ENCODE measurements around the gene TSPAN18. TPM values are rescaled to one million over a fixed set of nuclear protein-coding genes. Genes with fewer than 3 reads are reported as not detected.

The TSPAN18 gene
- total and polyA plus RNA-seq, 7 donors = 5.2 to 21.7 (median 8.0) TPM

GRCh38 chr11:44811841-44812448 is 85.2 kb downstream of the TSPAN18 start:
- intact Hi-C loops (cut with DNase I) = no loop called here
- TF ChIP-seq, protein P1, sequence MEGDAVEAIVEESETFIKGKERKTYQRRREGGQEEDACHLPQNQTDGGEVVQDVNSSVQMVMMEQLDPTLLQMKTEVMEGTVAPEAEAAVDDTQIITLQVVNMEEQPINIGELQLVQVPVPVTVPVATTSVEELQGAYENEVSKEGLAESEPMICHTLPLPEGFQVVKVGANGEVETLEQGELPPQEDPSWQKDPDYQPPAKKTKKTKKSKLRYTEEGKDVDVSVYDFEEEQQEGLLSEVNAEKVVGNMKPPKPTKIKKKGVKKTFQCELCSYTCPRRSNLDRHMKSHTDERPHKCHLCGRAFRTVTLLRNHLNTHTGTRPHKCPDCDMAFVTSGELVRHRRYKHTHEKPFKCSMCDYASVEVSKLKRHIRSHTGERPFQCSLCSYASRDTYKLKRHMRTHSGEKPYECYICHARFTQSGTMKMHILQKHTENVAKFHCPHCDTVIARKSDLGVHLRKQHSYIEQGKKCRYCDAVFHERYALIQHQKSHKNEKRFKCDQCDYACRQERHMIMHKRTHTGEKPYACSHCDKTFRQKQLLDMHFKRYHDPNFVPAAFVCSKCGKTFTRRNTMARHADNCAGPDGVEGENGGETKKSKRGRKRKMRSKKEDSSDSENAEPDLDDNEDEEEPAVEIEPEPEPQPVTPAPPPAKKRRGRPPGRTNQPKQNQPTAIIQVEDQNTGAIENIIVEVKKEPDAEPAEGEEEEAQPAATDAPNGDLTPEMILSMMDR (IDR thresholded peaks at IDR 0.05) = no peak
- peaks cover 0 to 4% (median 0%) of the 10 kb centered on the region in 3 donors for H3K27me3 ChIP-seq (ENCODE audit: insufficient read depth in 3 of 3, low read length in 2 of 3)
- WGBS, 3 donors = 59 to 66% (median 62%) methylated on average over 6 of the region's 6 CpGs
- no peak overlapping the region for H3K4me3 ChIP-seq
- no peak overlapping the region for H3K27ac ChIP-seq
- no peaks in the 10 kb centered on the region for H3K36me3 ChIP-seq (ENCODE audit: insufficient read depth in 1 of 2, low read depth in 1 of 2)
- H3K9me3 ChIP-seq = no peaks in the 10 kb centered on the region
- DNase-seq = no peak
- no peaks in the 10 kb centered on the region for H3K4me1 ChIP-seq
- no peak for ATAC-seq

DNA sequence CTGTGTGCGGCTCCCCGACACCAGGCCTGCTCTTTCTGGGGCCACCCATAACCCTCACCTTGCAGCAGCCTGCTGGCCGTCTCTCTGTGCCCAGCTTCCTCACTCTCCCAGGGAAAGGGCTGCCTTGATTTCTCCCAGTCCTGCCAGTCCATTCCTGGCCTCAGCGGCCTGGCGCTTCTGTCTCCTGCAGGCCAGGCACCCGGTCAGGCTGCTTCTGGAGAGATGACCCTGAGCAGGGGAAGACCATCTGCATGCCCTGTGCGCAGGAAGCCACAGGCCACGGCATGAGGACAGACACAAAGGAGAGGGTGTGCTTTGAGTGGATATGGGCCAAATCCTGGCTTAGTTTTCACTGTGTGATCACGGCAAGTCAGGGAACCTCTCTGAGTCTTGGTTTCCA is 86.2 kb downstream of the TSPAN18 start:
- H3K4me1 ChIP-seq = no peaks in the 10 kb centered on the region
- TF ChIP-seq, protein P1 (IDR thresholded peaks at IDR 0.05) = no peak
- ATAC-seq = no peak

GRCh38 chr11:44813401-44813800 is 86.6 kb downstream of the TSPAN18 start:
- Histone ChIP-seq H3K4me1 (no peaks in the 10 kb centered on the region), H3K27ac (no peak overlapping the region), H3K9me3 (no peaks in the 10 kb centered on the region), H3K36me3 (ENCODE audit: insufficient read depth in 1 of 2, low read depth in 1 of 2) (no peaks in the 10 kb centered on the region), H3K27me3 (ENCODE audit: insufficient read depth in 3 of 3, low read length in 2 of 3) (peaks cover 0 to 4% (median 0%) of the 10 kb centered on the region in 3 donors), H3K4me3 (no peak overlapping the region)
- intact Hi-C loops (cut with DNase I) = no loop called here
- no peak for ATAC-seq
- DNase-seq = no peak
- TF ChIP-seq, protein P1 (IDR thresholded peaks at IDR 0.05) = no peak
- 36 to 51% (median 37%) methylated on average over 4 of the region's 4 CpGs for WGBS, 3 donors

More for the DNA sequence above, 86.2 kb downstream of the TSPAN18 start:
- WGBS, 3 donors = 68 to 80% (median 72%) methylated on average over 9 of the region's 9 CpGs
- no peak for DNase-seq
- intact Hi-C loops (cut with DNase I) = no loop called here
- H3K27me3 ChIP-seq (ENCODE audit: insufficient read depth in 3 of 3, low read length in 2 of 3) = peaks cover 0 to 4% (median 0%) of the 10 kb centered on the region in 3 donors
- no peaks in the 10 kb centered on the region for H3K9me3 ChIP-seq
- H3K4me3 ChIP-seq = no peak overlapping the region
- H3K27ac ChIP-seq = no peak overlapping the region
- no peaks in the 10 kb centered on the region for H3K36me3 ChIP-seq (ENCODE audit: insufficient read depth in 1 of 2, low read depth in 1 of 2)

DNA sequence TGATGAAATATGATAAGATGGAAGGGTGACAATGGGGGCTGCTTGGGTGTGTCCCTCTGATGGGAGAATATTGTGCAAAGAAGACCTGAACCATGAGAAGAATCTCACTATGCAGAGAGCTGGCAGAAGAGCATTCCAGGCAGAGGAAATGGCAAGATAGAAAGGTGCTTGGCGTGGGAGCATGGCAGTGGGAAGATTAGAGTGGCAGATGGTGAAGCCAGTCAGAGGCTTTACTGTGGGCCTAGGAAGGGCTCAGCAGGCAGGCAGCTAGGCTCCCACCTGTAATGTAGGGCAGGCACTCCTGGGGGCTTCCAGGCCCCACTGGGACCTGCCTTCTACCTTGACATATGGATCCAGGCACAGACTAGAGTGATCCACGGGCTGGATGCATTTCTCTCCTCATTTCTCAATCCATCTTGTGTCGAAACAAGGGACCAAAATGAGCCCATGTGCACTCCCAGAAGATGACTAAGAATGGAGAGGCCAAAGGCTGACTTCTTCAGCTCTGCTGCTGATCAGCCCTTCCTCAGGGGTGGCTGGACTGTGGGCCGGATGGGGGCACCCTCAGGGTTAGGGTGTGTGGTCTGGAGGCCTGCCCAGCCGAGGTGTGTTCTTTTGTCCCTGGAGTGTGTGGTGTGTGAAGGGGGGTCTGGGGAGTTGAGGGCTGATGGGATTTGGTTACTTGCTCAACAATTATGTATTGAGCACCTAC is 88.3 kb downstream of the TSPAN18 start:
- WGBS, 3 donors = 82 to 89% (median 82%) methylated on average over 5 of the region's 5 CpGs
- Histone ChIP-seq H3K27me3 (ENCODE audit: insufficient read depth in 3 of 3, low read length in 2 of 3) (no peaks in the 10 kb centered on the region), H3K36me3 (ENCODE audit: insufficient read depth in 1 of 2, low read depth in 1 of 2) (no peaks in the 10 kb centered on the region), H3K4me1 (no peaks in the 10 kb centered on the region), H3K27ac (no peak overlapping the region), H3K9me3 (no peaks in the 10 kb centered on the region), H3K4me3 (no peak overlapping the region)
- no peak for ATAC-seq
- TF ChIP-seq, protein P1 (IDR thresholded peaks at IDR 0.05) = no peak
- intact Hi-C loops (cut with DNase I) = no loop called here
- DNase-seq = no peak
